HG02970 (cell line): ENCODE data around the gene MS4A10.
A peak's percentile ranks its signal among the peaks of the same experiment; 100 is the strongest.
"Not testable (repeated sequence)": the region's sequence is repeated elsewhere in the genome, so short reads cannot be mapped to it uniquely, and the experiment has no call there.

Experiments used
- ATAC-seq: cut with Tn5 transposase; IDR thresholded peaks from one replicate; pipeline ENCODE4 v1.9.1; 2021; ENCODE audit warnings: mild to moderate bottlenecking, moderate library complexity, moderate number of reproducible peaks; ENCODE audit not compliant: unreplicated experiment, low FRiP score

Gene MS4A10

GRCh38 chr11:60818057-60818456, 32.9 kb downstream of the MS4A10 start:
- no peak for ATAC-seq

DNA sequence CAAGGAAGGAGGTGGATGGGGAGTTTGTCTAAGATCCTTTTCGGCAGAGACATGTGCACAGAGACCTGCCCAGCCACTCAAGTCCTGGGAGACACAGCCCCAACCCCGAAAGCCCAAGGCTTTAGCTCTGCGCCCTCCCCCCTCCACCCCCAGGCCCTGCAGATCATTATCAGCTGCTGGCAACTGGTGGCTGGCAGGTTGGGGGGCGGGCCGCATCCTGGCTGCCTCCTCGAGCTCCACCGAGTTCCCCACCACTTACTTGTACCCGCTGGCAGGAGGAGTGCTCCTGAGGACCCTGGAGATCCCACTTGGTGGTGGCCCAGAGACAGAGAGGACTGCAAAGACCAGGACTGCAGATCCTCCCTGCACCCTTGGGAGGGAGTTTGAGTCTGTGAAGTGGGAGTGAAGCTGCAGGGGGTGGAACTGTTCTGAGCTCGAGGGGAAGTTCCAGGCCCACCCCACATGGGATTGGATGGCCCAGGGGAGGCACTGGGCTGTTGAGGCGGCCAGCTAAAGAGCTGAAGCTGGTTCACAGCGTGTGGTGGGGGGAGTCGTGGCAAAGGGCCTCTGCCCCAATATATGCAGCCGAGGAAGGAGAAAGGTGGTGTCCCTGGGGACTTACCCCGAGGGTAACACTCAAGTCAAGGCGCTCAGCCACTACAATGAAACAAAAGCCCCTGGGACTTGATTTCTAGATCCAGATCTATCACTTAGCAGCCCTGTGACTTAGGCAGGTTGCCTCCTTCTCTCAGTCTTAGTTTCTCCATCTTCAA, 36.9 kb downstream of the MS4A10 start:
- no peak for ATAC-seq

DNA sequence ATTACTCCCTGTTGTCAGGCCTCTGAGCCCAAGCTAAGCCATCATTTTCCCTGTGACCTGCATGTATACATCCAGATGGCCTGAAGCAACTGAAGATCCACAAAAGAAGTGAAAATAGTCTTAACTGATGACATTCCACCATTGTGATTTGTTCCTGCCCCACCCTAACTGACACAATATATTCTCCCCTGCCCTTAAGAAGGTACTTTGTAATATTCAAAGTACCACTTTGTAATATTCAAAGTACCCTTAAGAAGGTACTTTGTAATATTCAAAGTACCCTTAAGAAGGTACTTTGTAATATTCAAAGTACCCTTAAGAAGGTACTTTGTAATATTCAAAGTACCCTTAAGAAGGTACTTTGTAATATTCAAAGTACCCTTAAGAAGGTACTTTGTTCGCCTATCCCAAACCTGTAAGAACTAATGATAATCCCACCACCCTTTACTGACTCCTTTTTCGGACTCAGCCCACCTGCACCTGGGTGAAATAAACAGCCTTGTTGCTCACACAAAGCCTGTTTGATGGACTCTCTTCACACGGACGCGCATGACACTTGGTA, 38.7 kb downstream of the MS4A10 start:
- not testable (repeated sequence) for ATAC-seq

DNA sequence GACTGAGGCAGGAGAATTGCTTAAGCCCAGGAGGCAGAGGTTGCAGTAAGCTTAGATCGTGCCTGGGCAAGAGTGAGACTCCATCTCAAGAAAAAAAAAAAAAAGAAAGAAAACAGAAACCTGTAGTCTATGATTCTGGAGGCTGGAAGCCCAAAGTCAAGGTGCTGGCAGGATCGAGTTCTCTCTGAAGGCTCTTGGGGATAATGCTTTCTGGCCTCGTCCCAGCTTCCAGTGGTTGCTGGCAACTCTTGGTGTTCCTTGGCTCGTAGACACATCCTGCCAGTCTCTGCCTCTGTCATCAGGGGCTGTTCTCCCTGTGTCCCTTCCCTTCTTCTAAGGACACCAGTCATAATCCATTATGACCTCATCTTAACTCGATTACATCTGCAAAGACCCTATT, 40.0 kb downstream of the MS4A10 start:
- no peak for ATAC-seq

GRCh38 chr11:60825790-60826189, 40.7 kb downstream of the MS4A10 start:
- ATAC-seq = no peak

DNA sequence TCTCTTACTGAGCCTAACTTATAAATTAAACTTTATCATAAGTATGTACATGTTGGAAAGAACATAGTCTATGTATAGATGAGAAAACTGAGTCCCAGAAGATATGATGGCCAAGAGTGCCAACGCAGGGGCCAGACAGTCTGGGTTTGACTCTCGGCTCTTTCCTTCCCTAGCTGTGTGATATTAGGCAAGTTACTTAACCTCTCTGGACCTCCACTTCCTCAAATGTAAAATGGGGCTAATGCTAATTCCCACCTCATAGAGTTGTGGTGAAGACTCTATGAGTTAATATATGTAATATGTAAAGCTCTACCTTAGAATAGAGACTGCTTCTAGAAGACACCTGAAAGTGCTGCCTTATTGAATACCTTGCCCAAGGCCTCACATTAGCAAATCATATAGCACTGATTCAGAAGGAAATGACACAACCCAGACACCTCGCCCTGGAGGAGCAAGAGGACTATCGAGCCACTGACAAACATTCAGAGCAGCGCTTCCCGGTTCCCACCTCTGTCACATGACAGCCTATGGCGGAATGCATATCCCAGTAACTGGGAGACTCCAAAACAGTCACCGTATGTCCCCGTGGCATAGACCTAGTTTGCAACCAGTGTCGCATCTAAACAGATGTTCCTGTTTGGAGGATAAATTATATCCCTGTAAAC, 45.5 kb downstream of the MS4A10 start:
- no peak for ATAC-seq

DNA sequence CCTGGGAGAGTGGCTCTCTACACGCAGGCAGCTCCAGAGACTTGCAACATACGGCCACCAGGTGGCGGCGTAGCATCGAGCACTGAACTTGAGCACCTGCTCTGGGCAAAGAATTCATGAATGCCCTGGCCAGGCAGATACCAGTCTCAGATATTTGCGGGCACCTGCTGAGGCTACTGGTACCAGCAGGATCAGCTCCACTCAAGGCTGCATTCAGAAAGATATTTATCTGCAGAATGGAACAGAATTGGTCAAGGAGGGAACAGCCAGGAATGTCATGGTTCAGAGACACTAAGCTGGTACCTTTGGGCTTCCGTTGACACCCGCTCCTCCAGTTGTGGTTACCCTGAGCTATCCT, 46.0 kb downstream of the MS4A10 start:
- no peak for ATAC-seq

- ATAC-seq = no peak
These were observed 46.5 kb downstream of the MS4A10 start for GRCh38 chr11:60831501-60832079.

- ATAC-seq = no peak
These were observed 49.8 kb downstream of the MS4A10 start for GRCh38 chr11:60834742-60835533.

GRCh38 chr11:60835534-60835846, 50.4 kb downstream of the MS4A10 start:
- no peak for ATAC-seq

GRCh38 chr11:60836866-60837515, 51.9 kb downstream of the MS4A10 start:
- ATAC-seq = no peak

DNA sequence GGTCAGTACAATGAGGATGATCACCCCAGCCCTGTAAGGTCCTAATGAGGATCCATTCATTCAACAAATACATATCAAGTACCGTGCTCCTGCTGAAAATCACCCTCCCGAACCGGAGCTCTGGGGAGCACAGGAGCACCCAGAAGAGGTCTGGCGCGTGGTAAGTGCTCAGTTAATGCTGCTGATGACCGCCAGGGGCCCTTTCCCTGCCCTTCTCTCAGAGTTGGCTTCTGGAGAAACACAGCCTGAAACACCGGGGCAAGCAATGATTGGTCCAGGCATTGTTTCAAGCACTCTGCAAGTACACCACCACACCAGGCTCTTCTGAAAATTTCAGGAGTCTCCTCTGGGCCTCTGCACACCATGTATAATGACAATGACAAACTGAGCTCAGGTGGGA, 53.0 kb downstream of the MS4A10 start:
- ATAC-seq = no peak

- no peak for ATAC-seq
These were observed 55.6 kb downstream of the MS4A10 start for GRCh38 chr11:60840470-60841430.

- peak; percentile 79 for ATAC-seq
These were observed 56.9 kb downstream of the MS4A10 start, which contains the start of gene CCDC86 for GRCh38 chr11:60841797-60842667. TSS of gene CCDC86 (plus strand) at chr11:60842113. CDS start at chr11:60842125, 12 bp downstream.

DNA sequence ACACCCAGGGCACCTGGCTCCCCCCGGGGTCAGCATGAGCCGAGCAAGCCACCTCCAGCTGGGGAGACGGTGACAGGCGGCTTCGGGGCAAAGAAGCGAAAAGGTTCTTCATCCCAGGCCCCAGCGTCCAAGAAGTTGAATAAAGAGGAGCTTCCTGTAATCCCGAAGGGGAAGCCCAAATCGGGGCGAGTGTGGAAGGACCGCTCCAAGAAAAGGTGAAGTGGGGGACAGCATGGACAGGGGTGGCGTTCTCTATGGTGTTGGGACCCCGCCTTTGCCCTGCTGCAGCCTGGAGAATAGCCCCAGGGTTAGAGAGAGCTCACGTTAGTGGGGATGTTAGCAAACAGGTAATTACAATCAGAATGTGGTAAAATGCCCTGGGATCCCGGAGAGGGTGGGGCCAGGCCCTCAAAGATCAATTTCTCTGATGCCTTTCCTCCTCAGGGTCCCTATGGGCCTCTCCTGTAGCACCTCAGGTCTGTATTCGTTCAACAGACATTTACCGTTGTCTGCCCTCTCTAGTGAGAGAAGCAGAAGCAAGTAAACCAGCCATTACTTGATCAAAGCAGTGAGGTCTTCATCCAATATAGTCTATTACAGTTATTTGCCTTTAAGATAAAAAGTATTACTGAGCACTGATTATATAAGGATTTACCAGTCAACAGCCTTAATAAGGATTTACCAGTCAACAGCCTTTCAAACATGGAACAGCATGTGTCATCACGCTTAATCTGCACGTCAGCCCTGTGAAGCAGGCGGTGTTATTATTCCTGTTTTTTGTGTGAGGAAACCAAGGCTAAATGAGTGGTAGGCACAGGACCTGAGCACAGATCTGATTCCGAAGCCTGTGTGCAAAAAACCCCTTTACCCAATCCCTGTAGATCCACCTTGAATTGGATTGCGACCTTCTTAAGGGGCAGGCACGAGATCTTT, 57.8 kb downstream of the MS4A10 start:
- no peak for ATAC-seq

DNA sequence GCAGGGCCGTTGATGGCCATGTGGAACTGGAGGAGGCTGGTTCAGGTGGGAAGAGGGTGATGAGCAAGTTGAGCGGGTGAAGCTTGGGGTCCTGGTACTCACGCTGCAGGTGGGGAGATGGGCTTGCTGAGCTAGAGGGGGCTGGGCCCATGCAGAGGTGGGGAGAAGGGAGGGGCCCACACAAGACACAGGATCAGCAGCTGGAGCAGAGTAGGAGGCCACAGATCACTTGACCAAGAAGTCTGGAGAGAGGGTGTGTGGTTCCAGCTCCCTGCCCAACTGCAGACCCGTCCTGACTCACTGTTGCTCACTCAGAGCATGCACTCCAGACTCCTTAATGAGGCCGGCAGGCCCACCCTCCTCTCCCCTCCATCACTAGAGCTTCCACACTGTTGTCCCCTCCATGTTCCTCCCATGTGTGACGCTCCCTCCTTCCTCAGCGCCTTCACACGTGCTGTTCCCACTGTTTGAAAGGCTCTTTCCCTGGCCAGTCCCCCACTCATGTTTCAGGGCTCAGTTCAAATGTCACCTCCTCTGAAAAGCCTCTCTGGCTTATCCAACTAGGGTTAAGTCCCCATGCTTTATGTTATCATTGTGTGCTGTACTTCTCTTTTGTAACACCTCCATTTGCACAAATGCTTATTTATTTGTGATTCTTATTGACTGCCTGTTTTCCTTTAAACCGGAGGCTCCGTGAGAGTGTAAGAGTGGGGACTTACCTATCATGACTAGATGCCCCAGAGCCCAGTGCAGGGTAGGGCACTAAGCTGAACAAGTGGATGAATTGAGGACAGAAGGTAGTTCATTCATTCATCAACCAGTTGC, 59.1 kb downstream of the MS4A10 start:
- ATAC-seq = no peak
